NCI-H146 treated with DMSO at 0.1 percent for 48 hours (cell line): ENCODE results near the gene NINJ1.
"Not testable (repeated sequence)": the region's sequence is repeated elsewhere in the genome, so short reads cannot be mapped to it uniquely, and the experiment has no call there.

Experiments used
- DNase-seq: peaks from one replicate; lab custom pipeline; 2025; ENCODE audit not compliant: unreplicated experiment; lab: John Stamatoyannopoulos, UW

The NINJ1 gene

GRCh38 chr9:93161786-93162562, 27.9 kb upstream of the NINJ1 start:
- DNase-seq: no peak

GRCh38 chr9:93159601-93160471, 25.8 kb upstream of the NINJ1 start:
- peak; percentile 20 for DNase-seq

- no peak for DNase-seq
These were observed 22.5 kb upstream of the NINJ1 start for GRCh38 chr9:93156475-93157008.

GRCh38 chr9:93155716-93156474, 21.8 kb upstream of the NINJ1 start:
- DNase-seq: no peak

- DNase-seq: no peak
These were observed 20.3 kb upstream of the NINJ1 start for GRCh38 chr9:93154293-93154903.

- DNase-seq: no peak
These were observed 17.2 kb upstream of the NINJ1 start for GRCh38 chr9:93151097-93151784.

- no peak for DNase-seq
These were observed 15.3 kb upstream of the NINJ1 start for GRCh38 chr9:93149361-93149760.

GRCh38 chr9:93148721-93149120, 14.7 kb upstream of the NINJ1 start:
- DNase-seq: no peak

- no peak for DNase-seq
These were observed 13.6 kb upstream of the NINJ1 start for GRCh38 chr9:93147632-93148031.

- not testable (repeated sequence) for DNase-seq
These were observed 12.6 kb upstream of the NINJ1 start for GRCh38 chr9:93146696-93147095.

- no peak for DNase-seq
These were observed 9.9 kb upstream of the NINJ1 start for GRCh38 chr9:93143830-93144530.

GRCh38 chr9:93141771-93142483, 7.9 kb upstream of the NINJ1 start:
- no peak for DNase-seq

GRCh38 chr9:93139365-93140182, 5.5 kb upstream of the NINJ1 start:
- no peak for DNase-seq

GRCh38 chr9:93138171-93138764, 4.2 kb upstream of the NINJ1 start:
- no peak for DNase-seq

GRCh38 chr9:93137362-93137761, 3.3 kb upstream of the NINJ1 start:
- no peak for DNase-seq

- no peak for DNase-seq
These were observed 2.0 kb upstream of the NINJ1 start for GRCh38 chr9:93136011-93136440.

- no peak for DNase-seq
These were observed 841 bp upstream of the NINJ1 start for GRCh38 chr9:93134740-93135444.
